Neural progenitor cell (in vitro differentiated cells): Measurements from ENCODE around the gene ZNF397. TPM values are rescaled to one million over a fixed set of nuclear protein-coding genes. Genes with fewer than 3 reads are reported as not detected.

ENCODE experiments used
- DNase-seq: peaks from one replicate; pipeline ENCODE4 v3.0.0-alpha.2; 2016; ENCODE audit warnings: low spot score
- H2AFZ ChIP-seq: fragments of 200-600 bp; sonication (generic); replicated peaks from 2 replicates; pipeline ENCODE4 v1.6.1; 2016; ENCODE audit warnings: antibody characterized with exemption
- H3F3A ChIP-seq: fragments of 200-600 bp; sonication (generic); 2 replicates; pipeline ENCODE4 v1.6.1; 2016; ENCODE audit warnings: antibody characterized with exemption, low read depth
- H3K27ac ChIP-seq: fragments of 200-600 bp; sonication (generic); 2 replicates; pipeline ENCODE4 v1.5.1; 2016; ENCODE audit warnings: mild to moderate bottlenecking
- H3K27me3 ChIP-seq: fragments of 200-600 bp; sonication (generic); 2 replicates; pipeline ENCODE4 v1.6.1; 2016; ENCODE audit warnings: mild to moderate bottlenecking, moderate library complexity
- H3K36me3 ChIP-seq: fragments of 200-600 bp; sonication (generic); 2 replicates; pipeline ENCODE4 v1.5.1; 2016
- H3K4me1 ChIP-seq: fragments of 200-600 bp; sonication (generic); 2 replicates; pipeline ENCODE4 v1.6.1; 2016; ENCODE audit warnings: mixed run types
- H3K4me2 ChIP-seq: fragments of 200-600 bp; sonication (generic); 2 replicates; pipeline ENCODE4 v1.6.1; 2016
- H3K4me3 ChIP-seq: fragments of 200-600 bp; sonication (generic); 2 replicates; pipeline ENCODE4 v1.5.1; 2016
- H3K79me2 ChIP-seq: fragments of 200-600 bp; sonication (generic); 2 replicates; pipeline ENCODE4 v1.6.1; 2016; ENCODE audit warnings: low read depth
- H3K9ac ChIP-seq: fragments of 200-600 bp; sonication (generic); 2 replicates; pipeline ENCODE4 v1.6.1; 2016
- H3K9me3 ChIP-seq: fragments of 200-600 bp; sonication (generic); 2 replicates; pipeline ENCODE4 v1.5.1; 2016; ENCODE audit warnings: low read depth
- H4K20me1 ChIP-seq: fragments of 200-600 bp; sonication (generic); 2 replicates; pipeline ENCODE4 v1.6.1; 2016; ENCODE audit warnings: low read depth
- H3K27ac Mint-ChIP-seq: 3 replicates; pipeline ENCODE4 v1.8.0; 2021; ENCODE audit warnings: mixed read lengths
- H3K27me3 Mint-ChIP-seq: 2 replicates; pipeline ENCODE4 v1.8.0; 2022; ENCODE audit warnings: low read depth, mild to moderate bottlenecking, inconsistent platforms, moderate library complexity, mixed read lengths; ENCODE audit not compliant: insufficient read depth
- H3K36me3 Mint-ChIP-seq: 3 replicates; pipeline ENCODE4 v1.8.0; 2021; ENCODE audit warnings: mixed read lengths
- H3K4me1 Mint-ChIP-seq: 3 replicates; pipeline ENCODE4 v1.8.0; 2021; ENCODE audit warnings: mixed read lengths
- H3K4me3 Mint-ChIP-seq: 3 replicates; pipeline ENCODE4 v1.8.0; 2021; ENCODE audit warnings: mild to moderate bottlenecking, moderate library complexity, mixed read lengths
- H3K9me3 Mint-ChIP-seq: 3 replicates; pipeline ENCODE4 v1.8.0; 2020; ENCODE audit warnings: mixed read lengths
- CTCF ChIP-seq: fragments of 200-600 bp; sonication (generic); IDR thresholded peaks from 2 replicates; pipeline ENCODE4 v1.5.1; 2017; ENCODE audit warnings: antibody characterized with exemption, mild to moderate bottlenecking
- EZH2 ChIP-seq: fragments of 200-600 bp; sonication (generic); IDR thresholded peaks from 2 replicates; pipeline ENCODE4 v1.6.1; 2017; ENCODE audit warnings: antibody characterized with exemption, mild to moderate bottlenecking, moderate library complexity
- EZH2phosphoT487 ChIP-seq: fragments of 200-600 bp; sonication (generic); IDR thresholded peaks from 2 replicates; pipeline ENCODE4 v1.6.1; 2017; ENCODE audit warnings: antibody characterized with exemption
- total RNA-seq: library from RNA; depleted of rRNA; stranded (reverse); fragments of >200 nt; gene quantifications from 2 replicates; pipeline ENCODE4 v1.2.3, GENCODE V29; 2015; ENCODE audit warnings: low replicate concordance

Gene ZNF397
- total RNA-seq, 1 donor from 2014 or later = 93.0 TPM

GRCh38 chr18:35290094-35290735 lies 49.4 kb downstream of the ZNF397 start, which contains the start of gene ZSCAN30:
ZSCAN30 (minus strand) TSS chr18:35290229; CDS start chr18:35264352, 25,877 bp downstream.
- Histone ChIP-seq H3K9me3 (peaks cover 6% of the 10 kb centered on the region), H3K27me3 (no peaks in the 10 kb centered on the region), H3K4me2 (peak within 1 kb of the TSS; percentile 93), H3K36me3 (peaks cover under 1% of the 10 kb centered on the region), H3K4me1 (peaks cover 10% of the 10 kb centered on the region), H2AFZ (peak within 1 kb of the TSS; percentile 95), H3K4me3 (peak within 1 kb of the TSS; percentile 81), H4K20me1 (no peaks in the 10 kb centered on the region), H3K79me2 (peaks cover 64% of the 10 kb centered on the region), H3K9ac (peak within 1 kb of the TSS; percentile 86), H3K27ac (peak within 1 kb of the TSS; percentile 26), H3F3A (peaks cover 8% of the 10 kb centered on the region)
- H3K9me3 Mint-ChIP-seq = peaks cover 25% of the 10 kb centered on the region
- peaks cover 17% of the 10 kb centered on the region for H3K4me1 Mint-ChIP-seq
- H3K27ac Mint-ChIP-seq = peak within 1 kb of the TSS; percentile 97
- H3K27me3 Mint-ChIP-seq = peaks cover 6% of the 10 kb centered on the region
- TF ChIP-seq EZH2 = no peak
- peaks cover 32% of the 10 kb centered on the region for H3K36me3 Mint-ChIP-seq
- DNase-seq = peak; percentile 97
- peak within 1 kb of the TSS; percentile 99 for H3K4me3 Mint-ChIP-seq

GRCh38 chr18:35291166-35291565 lies 50.3 kb downstream of the ZNF397 start:
- Histone ChIP-seq H3K79me2 (peaks cover 64% of the 10 kb centered on the region), H2AFZ (no peak overlapping the region)

GRCh38 chr18:35296060-35296459 lies 55.2 kb downstream of the ZNF397 start:
- H3K36me3 Mint-ChIP-seq = peaks cover 76% of the 10 kb centered on the region
- Histone ChIP-seq H4K20me1 (no peaks in the 10 kb centered on the region), H3F3A (no peaks in the 10 kb centered on the region), H3K27me3 (no peaks in the 10 kb centered on the region), H3K9ac (no peak overlapping the region), H3K9me3 (no peaks in the 10 kb centered on the region), H3K79me2 (peaks cover 69% of the 10 kb centered on the region), H3K4me1 (peaks cover 4% of the 10 kb centered on the region), H3K4me3 (no peak overlapping the region), H3K36me3 (peaks cover 17% of the 10 kb centered on the region), H3K4me2 (no peak overlapping the region), H2AFZ (no peak overlapping the region), H3K27ac (no peak overlapping the region)
- TF ChIP-seq EZH2 = no peak
- TF ChIP-seq CTCF = no peak
- TF ChIP-seq EZH2phosphoT487 = no peak
- H3K4me3 Mint-ChIP-seq = no peak overlapping the region
- no peak for DNase-seq
- peaks cover 5% of the 10 kb centered on the region for H3K27me3 Mint-ChIP-seq
- no peak overlapping the region for H3K27ac Mint-ChIP-seq
- H3K4me1 Mint-ChIP-seq = peaks cover 8% of the 10 kb centered on the region
- H3K9me3 Mint-ChIP-seq = peaks cover 24% of the 10 kb centered on the region

More at GRCh38 chr18:35291166-35291565, 50.3 kb downstream of the ZNF397 start:
- Histone ChIP-seq H3K4me3 (peak overlapping the region; percentile 81), H3F3A (peaks cover 8% of the 10 kb centered on the region), H3K9ac (peak overlapping the region; percentile 86), H3K36me3 (peaks cover 3% of the 10 kb centered on the region), H4K20me1 (no peaks in the 10 kb centered on the region), H3K4me1 (peaks cover 10% of the 10 kb centered on the region), H3K27ac (no peak overlapping the region), H3K4me2 (peak overlapping the region; percentile 93), H3K27me3 (no peaks in the 10 kb centered on the region), H3K9me3 (peaks cover 5% of the 10 kb centered on the region)
- peaks cover 18% of the 10 kb centered on the region for H3K9me3 Mint-ChIP-seq
- H3K27me3 Mint-ChIP-seq = peaks cover 6% of the 10 kb centered on the region
- peaks cover 17% of the 10 kb centered on the region for H3K4me1 Mint-ChIP-seq
- no peak for DNase-seq
- TF ChIP-seq EZH2phosphoT487 (no peak), EZH2 (no peak)
- H3K36me3 Mint-ChIP-seq = peaks cover 41% of the 10 kb centered on the region
- peak overlapping the region; percentile 99 for H3K4me3 Mint-ChIP-seq
- no peak overlapping the region for H3K27ac Mint-ChIP-seq

GRCh38 chr18:35303610-35304009 lies 62.8 kb downstream of the ZNF397 start:
- no peaks in the 10 kb centered on the region for H3K4me1 ChIP-seq
- no peaks in the 10 kb centered on the region for H3F3A ChIP-seq
- H3K27ac ChIP-seq = no peak overlapping the region
- no peak overlapping the region for H3K27ac Mint-ChIP-seq
- no peak overlapping the region for H3K4me3 Mint-ChIP-seq
- H3K4me3 ChIP-seq = no peak overlapping the region
- DNase-seq = no peak
- no peaks in the 10 kb centered on the region for H4K20me1 ChIP-seq
- peaks cover 2% of the 10 kb centered on the region for H3K27me3 Mint-ChIP-seq
- no peak overlapping the region for H3K4me2 ChIP-seq
- H3K36me3 ChIP-seq = peaks cover 52% of the 10 kb centered on the region
- peaks cover 34% of the 10 kb centered on the region for H3K79me2 ChIP-seq
- no peak overlapping the region for H3K9ac ChIP-seq
- no peaks in the 10 kb centered on the region for H3K27me3 ChIP-seq
- TF ChIP-seq CTCF (no peak), EZH2phosphoT487 (no peak), EZH2 (no peak)
- no peaks in the 10 kb centered on the region for H3K4me1 Mint-ChIP-seq
- H3K9me3 ChIP-seq = peaks cover 53% of the 10 kb centered on the region
- peaks cover 80% of the 10 kb centered on the region for H3K36me3 Mint-ChIP-seq
- H2AFZ ChIP-seq = no peak overlapping the region
- H3K9me3 Mint-ChIP-seq = peaks cover 80% of the 10 kb centered on the region
